ENCODE results near the gene CCDC169. TPM values are rescaled to one million over a fixed set of nuclear protein-coding genes. Genes with fewer than 3 reads are reported as not detected.
"Not testable (repeated sequence)": the region's sequence is repeated elsewhere in the genome, so short reads cannot be mapped to it uniquely, and the experiment has no call there.

Gene CCDC169
- total RNA-seq, 5 donors from 2014 or later (not counting 1 experiment from before 2014, with no cell fraction given): not detected

DNA sequence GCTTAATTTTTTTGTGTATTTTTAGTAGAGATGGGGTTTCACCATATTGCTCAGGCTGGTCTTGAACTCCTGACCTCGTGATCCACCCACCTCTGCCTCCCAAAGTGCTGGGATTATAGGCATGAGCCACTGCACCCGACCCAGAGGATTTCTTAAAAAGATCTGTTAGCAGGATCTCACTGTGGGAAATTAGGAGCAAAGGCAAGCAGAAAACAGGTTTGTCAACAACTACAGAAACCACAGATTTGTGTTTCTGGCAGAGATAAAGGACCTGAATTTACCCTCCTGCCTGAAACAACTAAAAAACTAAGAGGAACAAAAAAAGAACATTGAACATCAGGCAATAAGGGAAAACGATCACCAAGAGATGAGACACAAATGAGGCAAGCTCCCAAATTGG is 1.9 kb upstream of the CCDC169 start:
- H3K9me3 ChIP-seq; H3K27ac ChIP-seq (ENCODE audit: low read length); H3K27ac Mint-ChIP-seq; H3K9me3 Mint-ChIP-seq; H3K36me3 ChIP-seq (ENCODE audit: control insufficient read depth in 2 of 2, extremely low read depth in 1 of 2, insufficient read depth in 1 of 2, low read length in 1 of 2); CTCF ChIA-PET; H3K4me3 ChIP-seq (ENCODE audit: control insufficient read depth in 1 of 2, extremely low read depth in 1 of 2, low read length in 1 of 2); DNase-seq; POLR2A ChIA-PET; H3K4me1 ChIP-seq (ENCODE audit: control insufficient read depth in 1 of 2, extremely low read depth in 1 of 2, insufficient read depth in 2 of 2, low read length in 2 of 2); ATAC-seq (replicated peaks in 1 of 4); H3K36me3 Mint-ChIP-seq; H3K4me3 Mint-ChIP-seq: not testable (repeated sequence)
- H3K27me3 Mint-ChIP-seq: peaks cover 22% of the 10 kb centered on the region in 2 donors
- peaks cover 14 to 18% (median 15%) of the 10 kb centered on the region in 3 donors for H3K4me1 Mint-ChIP-seq
- 58% methylated on average over 1 of the region's 3 CpGs for WGBS (ENCODE audit: insufficient coverage)
- H3K27me3 ChIP-seq (replicated peaks in 1 of 2; ENCODE audit: control insufficient read depth in 2 of 2, extremely low read depth in 1 of 2, insufficient read depth in 2 of 2, low read length in 1 of 2): peaks cover 0 to 16% of the 10 kb centered on the region in 2 experiments

DNA sequence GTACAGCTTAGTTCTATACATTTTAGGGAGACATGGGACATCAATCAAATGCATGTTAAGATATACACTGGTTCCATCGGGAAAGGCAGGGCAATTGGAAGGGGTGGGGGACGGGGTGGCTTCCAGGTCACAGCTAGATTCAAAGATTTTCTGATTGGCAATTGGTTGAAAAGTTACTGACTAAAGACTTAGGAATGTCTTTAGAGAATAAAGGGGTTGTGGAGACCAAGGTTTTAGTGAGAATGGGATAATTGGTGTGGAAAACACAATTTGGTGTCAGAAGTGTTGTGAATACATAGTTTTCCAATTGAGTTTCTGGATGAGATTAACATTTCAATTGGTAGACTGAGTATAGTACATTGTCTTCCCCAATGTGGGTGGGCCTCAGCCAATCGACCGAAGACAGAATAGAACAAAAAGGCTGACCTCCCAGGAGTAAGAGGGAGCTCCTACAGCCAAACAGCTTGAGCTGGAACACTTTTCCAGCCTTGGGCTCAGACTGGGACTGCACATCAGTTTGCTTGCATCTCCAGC is 988 bp upstream of the CCDC169 start:
- Histone ChIP-seq H3K27me3 (replicated peaks in 1 of 2; ENCODE audit: control insufficient read depth in 2 of 2, extremely low read depth in 1 of 2, insufficient read depth in 2 of 2, low read length in 1 of 2) (peaks cover 0 to 16% of the 10 kb centered on the region in 2 experiments), H3K4me3 (ENCODE audit: control insufficient read depth in 1 of 2, extremely low read depth in 1 of 2, low read length in 1 of 2) (no peak overlapping the region), H3K4me1 (ENCODE audit: control insufficient read depth in 1 of 2, extremely low read depth in 1 of 2, insufficient read depth in 2 of 2, low read length in 2 of 2) (peaks cover 0 to 9% of the 10 kb centered on the region in 2 experiments), H3K27ac (ENCODE audit: low read length) (no peak overlapping the region), H3K36me3 (ENCODE audit: control insufficient read depth in 2 of 2, extremely low read depth in 1 of 2, insufficient read depth in 1 of 2, low read length in 1 of 2) (no peaks in the 10 kb centered on the region), H3K9me3 (no peaks in the 10 kb centered on the region)
- Mint-ChIP-seq H3K4me1 (peaks cover 14 to 18% (median 15%) of the 10 kb centered on the region in 3 donors), H3K36me3 (peaks cover 3% of the 10 kb centered on the region), H3K27me3 (peaks cover 22% of the 10 kb centered on the region in 2 donors), H3K4me3 (peak overlapping the region; percentile 77 to 83 (median 80)), H3K9me3 (no peaks in the 10 kb centered on the region), H3K27ac (no peak overlapping the region)
- ChIA-PET CTCF (interaction anchor here in 1 of 2 donors (0.9 kb wide), 1 partner anchor 15 kb away, joined by 4 read pairs; no protein-coding TSS in a partner anchor), POLR2A (no interaction called here)
- DNase-seq (no peak), ATAC-seq (replicated peaks in 1 of 4) (no peak)
- 51% methylated on average over 4 of the region's 4 CpGs for WGBS (ENCODE audit: insufficient coverage)

DNA sequence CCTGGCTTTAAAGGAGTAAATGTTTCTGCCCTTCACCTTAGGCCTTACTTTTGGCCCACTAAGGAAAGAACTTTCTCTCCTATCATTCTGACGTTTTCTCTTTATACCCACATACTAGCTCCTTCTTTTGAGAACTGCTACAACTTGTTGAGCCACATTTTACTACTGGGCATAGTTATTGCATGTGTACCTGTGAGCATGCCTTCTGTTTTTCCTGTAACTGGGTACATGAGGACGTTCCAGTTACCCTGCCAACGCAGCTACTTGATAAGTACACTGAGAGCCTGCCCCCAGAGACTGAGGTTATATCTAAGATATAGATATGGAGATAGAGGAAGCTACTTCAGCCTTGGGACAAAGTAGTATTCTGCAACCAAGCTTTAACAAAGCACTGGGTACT is 3.5 kb downstream of the CCDC169 start:
- H3K4me3 Mint-ChIP-seq: no peak overlapping the region
- POLR2A ChIA-PET: no interaction called here
- peaks cover 0 to 3% (median 3%) of the 10 kb centered on the region in 3 donors for H3K9me3 Mint-ChIP-seq

DNA sequence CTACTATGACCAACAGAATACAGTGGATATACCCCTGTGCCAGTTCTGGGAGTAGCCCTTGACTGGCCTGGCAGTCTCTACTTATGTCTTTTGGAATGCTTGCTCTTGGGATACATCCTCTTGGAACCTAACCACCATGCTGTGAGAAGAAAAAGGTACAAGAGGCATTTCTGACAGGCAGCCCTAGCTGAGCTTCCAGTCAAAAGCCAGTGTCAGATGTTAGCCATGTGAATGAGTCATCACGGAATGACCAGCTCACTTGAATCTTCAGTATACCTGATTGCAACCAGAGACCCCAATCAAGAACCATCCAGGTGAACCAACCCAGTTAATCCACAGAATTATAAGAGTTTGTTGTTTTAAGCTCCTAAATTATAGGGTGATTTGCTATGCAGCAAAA is 4.1 kb downstream of the CCDC169 start:
- WGBS (ENCODE audit: insufficient coverage): no CpG with 5 or more reads among the region's 1 CpG
- Histone ChIP-seq H3K4me3 (ENCODE audit: control insufficient read depth in 1 of 2, extremely low read depth in 1 of 2, low read length in 1 of 2) (no peak overlapping the region), H3K9me3 (no peaks in the 10 kb centered on the region), H3K4me1 (ENCODE audit: control insufficient read depth in 1 of 2, extremely low read depth in 1 of 2, insufficient read depth in 2 of 2, low read length in 2 of 2) (peaks cover 0 to 9% of the 10 kb centered on the region in 2 experiments), H3K36me3 (ENCODE audit: control insufficient read depth in 2 of 2, extremely low read depth in 1 of 2, insufficient read depth in 1 of 2, low read length in 1 of 2) (no peaks in the 10 kb centered on the region), H3K27ac (ENCODE audit: low read length) (no peak overlapping the region), H3K27me3 (replicated peaks in 1 of 2; ENCODE audit: control insufficient read depth in 2 of 2, extremely low read depth in 1 of 2, insufficient read depth in 2 of 2, low read length in 1 of 2) (peaks cover 0 to 16% of the 10 kb centered on the region in 2 experiments)
- H3K9me3 Mint-ChIP-seq: peaks cover 0 to 4% (median 4%) of the 10 kb centered on the region in 3 donors
- peaks cover 13 to 16% (median 15%) of the 10 kb centered on the region in 3 donors for H3K4me1 Mint-ChIP-seq
- ChIA-PET POLR2A (no interaction called here), CTCF (interaction anchor here (0.5 to 2.3 kb wide), 2 partner anchors 10 to 49 kb away, joined by 3 to 7 read pairs; no protein-coding TSS in a partner anchor)
- H3K27ac Mint-ChIP-seq: no peak overlapping the region
- no peak overlapping the region for H3K4me3 Mint-ChIP-seq
- ATAC-seq (replicated peaks in 1 of 4) (no peak), DNase-seq (no peak)
- no peaks in the 10 kb centered on the region for H3K36me3 Mint-ChIP-seq
- H3K27me3 Mint-ChIP-seq: peaks cover 12 to 22% of the 10 kb centered on the region in 2 donors

More for the DNA sequence above, 3.5 kb downstream of the CCDC169 start:
- ATAC-seq (replicated peaks in 1 of 4) (no peak), DNase-seq (no peak)
- H3K9me3 ChIP-seq: no peaks in the 10 kb centered on the region
- peaks cover 14 to 24% of the 10 kb centered on the region in 2 donors for H3K27me3 Mint-ChIP-seq
- H3K36me3 Mint-ChIP-seq: no peaks in the 10 kb centered on the region
- H3K4me3 ChIP-seq (ENCODE audit: control insufficient read depth in 1 of 2, extremely low read depth in 1 of 2, low read length in 1 of 2): no peak overlapping the region
- no peaks in the 10 kb centered on the region for H3K36me3 ChIP-seq (ENCODE audit: control insufficient read depth in 2 of 2, extremely low read depth in 1 of 2, insufficient read depth in 1 of 2, low read length in 1 of 2)
- 0% methylated on average over 1 of the region's 3 CpGs for WGBS (ENCODE audit: insufficient coverage)
- CTCF ChIA-PET: interaction anchor here (0.5 to 2.3 kb wide), 2 partner anchors 11 to 50 kb away, joined by 3 to 7 read pairs; no protein-coding TSS in a partner anchor
- H3K4me1 Mint-ChIP-seq: peaks cover 14 to 18% (median 15%) of the 10 kb centered on the region in 3 donors
- H3K27ac ChIP-seq (ENCODE audit: low read length): no peak overlapping the region
- no peak overlapping the region for H3K27ac Mint-ChIP-seq
- peaks cover 0 to 16% of the 10 kb centered on the region in 2 experiments for H3K27me3 ChIP-seq (replicated peaks in 1 of 2; ENCODE audit: control insufficient read depth in 2 of 2, extremely low read depth in 1 of 2, insufficient read depth in 2 of 2, low read length in 1 of 2)
- peaks cover 0 to 9% of the 10 kb centered on the region in 2 experiments for H3K4me1 ChIP-seq (ENCODE audit: control insufficient read depth in 1 of 2, extremely low read depth in 1 of 2, insufficient read depth in 2 of 2, low read length in 2 of 2)

DNA sequence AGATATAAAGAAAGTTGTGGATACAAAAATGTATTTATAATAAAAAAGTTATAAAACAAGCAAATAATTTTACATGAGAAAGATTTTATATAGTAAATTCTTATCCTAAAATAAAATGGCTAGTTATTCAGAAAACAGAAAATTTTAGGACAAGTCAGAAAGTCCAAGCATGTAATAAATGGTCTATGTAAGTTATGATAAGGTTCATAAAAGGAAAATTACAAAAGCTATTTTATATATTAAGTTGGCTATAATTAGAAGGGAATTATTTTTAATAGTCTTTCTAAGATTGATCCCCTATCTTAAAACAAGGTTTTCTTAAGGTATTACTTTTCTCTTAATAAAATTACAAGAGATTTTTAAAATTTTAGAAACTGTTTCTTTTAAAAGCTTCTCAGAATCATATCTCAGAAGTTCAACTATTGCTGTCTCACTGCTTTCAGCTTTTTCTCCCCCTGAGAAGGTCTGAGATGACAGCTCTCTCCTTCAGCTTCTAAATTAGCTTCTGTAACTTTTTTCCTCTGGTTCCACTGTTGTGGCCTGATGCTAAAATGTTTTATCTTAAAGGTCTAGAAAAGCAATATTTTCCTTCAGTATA is 8.7 kb downstream of the CCDC169 start:
- Mint-ChIP-seq H3K4me3 (no peak overlapping the region), H3K9me3 (peaks cover 0 to 4% (median 4%) of the 10 kb centered on the region in 3 donors), H3K27me3 (peaks cover 8 to 10% of the 10 kb centered on the region in 2 donors), H3K4me1 (no peaks in the 10 kb centered on the region), H3K27ac (no peak overlapping the region), H3K36me3 (no peaks in the 10 kb centered on the region)
- no peaks in the 10 kb centered on the region for H3K9me3 ChIP-seq
- CTCF ChIA-PET: interaction anchor here in 1 of 2 donors (0.6 kb wide), 1 partner anchor 13 kb away, joined by 3 read pairs; no protein-coding TSS in a partner anchor
- H3K36me3 ChIP-seq (ENCODE audit: control insufficient read depth in 2 of 2, extremely low read depth in 1 of 2, insufficient read depth in 1 of 2, low read length in 1 of 2): no peaks in the 10 kb centered on the region
- no peak for DNase-seq
- H3K27me3 ChIP-seq (replicated peaks in 1 of 2; ENCODE audit: control insufficient read depth in 2 of 2, extremely low read depth in 1 of 2, insufficient read depth in 2 of 2, low read length in 1 of 2): peaks cover 0 to 3% of the 10 kb centered on the region in 2 experiments
- POLR2A ChIA-PET: interaction anchor here in 1 of 2 donors (0.6 kb wide), 1 partner anchor 448 kb away, joined by 4 read pairs; no protein-coding TSS in a partner anchor
- no peak overlapping the region for H3K27ac ChIP-seq (ENCODE audit: low read length)
- no peaks in the 10 kb centered on the region for H3K4me1 ChIP-seq (ENCODE audit: control insufficient read depth in 1 of 2, extremely low read depth in 1 of 2, insufficient read depth in 2 of 2, low read length in 2 of 2)
- H3K4me3 ChIP-seq (ENCODE audit: control insufficient read depth in 1 of 2, extremely low read depth in 1 of 2, low read length in 1 of 2): no peak overlapping the region
- ATAC-seq (replicated peaks in 1 of 4): no peak

DNA sequence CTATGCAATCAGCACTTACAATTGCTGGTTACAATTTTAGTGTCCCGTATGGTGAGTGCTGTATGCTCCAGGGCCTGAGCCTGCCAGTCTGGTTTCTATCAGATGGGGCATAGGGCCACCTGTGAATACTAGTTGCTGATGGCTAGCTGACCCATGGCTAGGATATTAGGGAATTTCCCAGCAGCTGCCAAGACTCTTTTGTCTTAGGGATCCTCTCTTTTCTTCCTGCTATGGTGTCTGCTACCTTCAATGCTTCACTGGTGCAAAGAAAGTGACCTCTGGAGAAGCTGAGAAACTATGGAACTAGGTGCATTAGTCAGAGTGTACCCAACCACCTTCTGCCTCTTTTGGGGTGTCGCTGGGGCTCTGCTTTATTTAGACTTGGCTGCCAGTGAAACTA is 11.6 kb downstream of the CCDC169 start:
- H3K36me3 Mint-ChIP-seq: no peaks in the 10 kb centered on the region
- ChIA-PET POLR2A (no interaction called here), CTCF (no interaction called here)
- H3K9me3 Mint-ChIP-seq: peaks cover 0 to 4% (median 4%) of the 10 kb centered on the region in 3 donors
- H3K27ac ChIP-seq (ENCODE audit: low read length): no peak overlapping the region
- H3K4me1 ChIP-seq (ENCODE audit: control insufficient read depth in 1 of 2, extremely low read depth in 1 of 2, insufficient read depth in 2 of 2, low read length in 2 of 2): no peaks in the 10 kb centered on the region
- no peak overlapping the region for H3K4me3 Mint-ChIP-seq
- ATAC-seq (replicated peaks in 1 of 4) (no peak), DNase-seq (no peak)
- H3K27me3 Mint-ChIP-seq: peaks cover 8 to 10% of the 10 kb centered on the region in 2 donors
- H3K4me3 ChIP-seq (ENCODE audit: control insufficient read depth in 1 of 2, extremely low read depth in 1 of 2, low read length in 1 of 2): no peak overlapping the region
- 80% methylated on average over 1 of the region's 2 CpGs for WGBS (ENCODE audit: insufficient coverage)
- no peaks in the 10 kb centered on the region for H3K36me3 ChIP-seq (ENCODE audit: control insufficient read depth in 2 of 2, extremely low read depth in 1 of 2, insufficient read depth in 1 of 2, low read length in 1 of 2)
- H3K4me1 Mint-ChIP-seq: no peaks in the 10 kb centered on the region
- no peak overlapping the region for H3K27ac Mint-ChIP-seq
- peaks cover 0 to 3% of the 10 kb centered on the region in 2 experiments for H3K27me3 ChIP-seq (replicated peaks in 1 of 2; ENCODE audit: control insufficient read depth in 2 of 2, extremely low read depth in 1 of 2, insufficient read depth in 2 of 2, low read length in 1 of 2)
- H3K9me3 ChIP-seq: no peaks in the 10 kb centered on the region
